ENCODE data around the gene RAB20. TPM values are rescaled to one million over a fixed set of nuclear protein-coding genes. Genes with fewer than 3 reads are reported as not detected.

Gene RAB20
- total RNA-seq, 4 donors from 2014 or later = 0.77 to 12.4 (median 9.1) TPM

DNA sequence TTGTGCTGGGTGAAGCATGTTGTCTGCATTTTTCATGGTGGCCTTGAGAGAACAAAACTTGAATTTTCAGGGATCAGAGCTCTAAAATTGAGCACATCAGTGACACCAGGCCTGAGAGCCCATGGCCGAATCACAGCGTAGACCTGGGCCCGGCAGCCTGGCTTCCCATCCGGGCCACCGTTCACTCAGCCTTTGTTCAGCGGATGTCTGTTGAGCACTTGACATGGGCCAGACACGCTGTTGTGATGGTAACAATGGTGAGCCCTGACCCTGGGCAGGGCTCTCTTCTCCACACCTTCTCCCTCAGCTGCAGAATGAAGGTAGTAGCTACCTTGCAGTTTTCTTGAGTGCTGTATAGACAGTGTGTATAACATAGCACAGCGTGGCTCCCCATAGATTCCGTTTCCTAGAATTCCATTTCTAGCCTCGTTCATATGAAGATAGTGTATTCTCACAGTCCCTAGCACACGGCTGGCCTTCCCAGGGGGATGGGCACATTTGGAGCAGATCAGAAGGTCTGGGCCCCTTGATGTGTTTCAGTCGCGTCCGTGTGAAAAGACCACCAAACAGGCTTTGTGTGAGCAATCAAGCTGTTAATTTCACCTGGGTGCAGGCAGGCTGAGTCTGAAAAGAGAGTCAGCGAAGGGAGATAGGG is 75.3 kb downstream of the RAB20 start:
- no peak for TF ChIP-seq POLR2A (IDR thresholded peaks at IDR 0.05)
- TF ChIP-seq, protein P1, sequence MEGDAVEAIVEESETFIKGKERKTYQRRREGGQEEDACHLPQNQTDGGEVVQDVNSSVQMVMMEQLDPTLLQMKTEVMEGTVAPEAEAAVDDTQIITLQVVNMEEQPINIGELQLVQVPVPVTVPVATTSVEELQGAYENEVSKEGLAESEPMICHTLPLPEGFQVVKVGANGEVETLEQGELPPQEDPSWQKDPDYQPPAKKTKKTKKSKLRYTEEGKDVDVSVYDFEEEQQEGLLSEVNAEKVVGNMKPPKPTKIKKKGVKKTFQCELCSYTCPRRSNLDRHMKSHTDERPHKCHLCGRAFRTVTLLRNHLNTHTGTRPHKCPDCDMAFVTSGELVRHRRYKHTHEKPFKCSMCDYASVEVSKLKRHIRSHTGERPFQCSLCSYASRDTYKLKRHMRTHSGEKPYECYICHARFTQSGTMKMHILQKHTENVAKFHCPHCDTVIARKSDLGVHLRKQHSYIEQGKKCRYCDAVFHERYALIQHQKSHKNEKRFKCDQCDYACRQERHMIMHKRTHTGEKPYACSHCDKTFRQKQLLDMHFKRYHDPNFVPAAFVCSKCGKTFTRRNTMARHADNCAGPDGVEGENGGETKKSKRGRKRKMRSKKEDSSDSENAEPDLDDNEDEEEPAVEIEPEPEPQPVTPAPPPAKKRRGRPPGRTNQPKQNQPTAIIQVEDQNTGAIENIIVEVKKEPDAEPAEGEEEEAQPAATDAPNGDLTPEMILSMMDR (IDR thresholded peaks at IDR 0.05) = no peak
- H3K27me3 ChIP-seq = no peaks in the 10 kb centered on the region
- H3K4me3 ChIP-seq = no peak overlapping the region
- H3K4me1 ChIP-seq = no peaks in the 10 kb centered on the region
- DNase-seq = no peak
- H3K36me3 ChIP-seq = no peaks in the 10 kb centered on the region
- H3K27ac ChIP-seq = no peak overlapping the region
- intact Hi-C loops (cut with DNase I; ENCODE audit: low total_unique reads) = no loop called here
- no peaks in the 10 kb centered on the region for H3K9me3 ChIP-seq

DNA sequence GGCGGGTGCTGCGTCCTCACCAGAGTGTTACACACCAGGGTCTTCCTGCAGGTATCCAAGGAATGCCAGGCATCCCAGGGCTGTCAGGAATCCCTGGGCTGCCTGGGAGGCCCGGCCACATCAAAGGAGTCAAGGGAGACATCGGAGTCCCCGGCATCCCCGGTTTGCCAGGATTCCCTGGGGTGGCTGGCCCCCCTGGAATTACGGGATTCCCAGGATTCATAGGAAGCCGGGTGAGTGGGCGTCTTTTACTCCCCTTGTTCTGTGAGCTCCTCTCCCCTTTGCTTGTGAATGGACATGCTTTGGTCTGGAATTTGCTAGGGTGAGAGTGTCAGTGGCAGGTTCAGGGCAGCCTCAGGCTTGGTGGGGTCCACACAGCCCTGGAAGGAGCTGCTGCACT is 75.9 kb downstream of the RAB20 start:
- no peak overlapping the region for H3K4me3 ChIP-seq
- intact Hi-C loops (cut with DNase I; ENCODE audit: low total_unique reads) = no loop called here
- H3K27me3 ChIP-seq = no peaks in the 10 kb centered on the region
- DNase-seq = no peak
- no peaks in the 10 kb centered on the region for H3K9me3 ChIP-seq
- TF ChIP-seq, protein P1 (IDR thresholded peaks at IDR 0.05) = no peak
- no peak for TF ChIP-seq POLR2A (IDR thresholded peaks at IDR 0.05)
- H3K27ac ChIP-seq = no peak overlapping the region
- no peaks in the 10 kb centered on the region for H3K4me1 ChIP-seq
- no peaks in the 10 kb centered on the region for H3K36me3 ChIP-seq

- TF ChIP-seq POLR2A (IDR thresholded peaks at IDR 0.05) = no peak
- TF ChIP-seq, protein P1 (IDR thresholded peaks at IDR 0.05) = no peak
- DNase-seq = no peak
- H3K36me3 ChIP-seq = no peaks in the 10 kb centered on the region
- H3K27ac ChIP-seq = no peak overlapping the region
- no peak overlapping the region for H3K4me3 ChIP-seq
- no peaks in the 10 kb centered on the region for H3K4me1 ChIP-seq
- H3K27me3 ChIP-seq = no peaks in the 10 kb centered on the region
- intact Hi-C loops (cut with DNase I; ENCODE audit: low total_unique reads) = no loop called here
- H3K9me3 ChIP-seq = no peaks in the 10 kb centered on the region
Measured at GRCh38 chr13:110484290-110485048, 77.1 kb downstream of the RAB20 start.

DNA sequence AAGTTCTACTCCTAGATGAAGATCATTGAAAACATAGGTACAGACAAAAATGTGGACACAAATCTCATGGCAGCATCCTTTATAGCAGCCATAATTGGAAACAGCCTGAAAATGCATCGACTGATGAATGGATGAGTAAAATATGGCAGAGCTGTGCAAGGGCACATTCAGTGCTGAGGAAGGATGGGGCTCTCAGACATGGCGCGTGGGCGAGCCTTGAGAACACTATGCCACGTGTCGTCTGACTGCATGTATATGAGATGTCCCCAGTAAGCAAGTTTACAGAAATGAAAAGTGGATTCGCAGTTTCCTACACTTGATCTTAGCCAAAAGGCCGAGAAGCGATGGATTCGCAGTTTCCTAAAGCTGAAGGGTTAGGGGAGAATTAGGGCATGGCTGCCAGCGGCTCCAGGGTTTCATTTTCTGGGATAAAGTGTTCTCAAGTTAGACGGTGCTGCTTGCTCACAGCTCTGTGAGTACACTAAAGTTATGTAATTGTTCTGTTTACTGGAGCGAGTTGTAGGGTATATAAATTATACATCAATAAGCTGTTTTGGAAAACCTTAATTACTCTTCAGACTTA is 78.0 kb downstream of the RAB20 start:
- Histone ChIP-seq H3K9me3 (no peaks in the 10 kb centered on the region), H3K27me3 (no peaks in the 10 kb centered on the region), H3K4me1 (no peaks in the 10 kb centered on the region), H3K4me3 (no peak overlapping the region), H3K36me3 (no peaks in the 10 kb centered on the region), H3K27ac (no peak overlapping the region)
- intact Hi-C loops (cut with DNase I; ENCODE audit: low total_unique reads) = no loop called here
- TF ChIP-seq, protein P1 (IDR thresholded peaks at IDR 0.05) = no peak
- TF ChIP-seq POLR2A (IDR thresholded peaks at IDR 0.05) = no peak
- no peak for DNase-seq

DNA sequence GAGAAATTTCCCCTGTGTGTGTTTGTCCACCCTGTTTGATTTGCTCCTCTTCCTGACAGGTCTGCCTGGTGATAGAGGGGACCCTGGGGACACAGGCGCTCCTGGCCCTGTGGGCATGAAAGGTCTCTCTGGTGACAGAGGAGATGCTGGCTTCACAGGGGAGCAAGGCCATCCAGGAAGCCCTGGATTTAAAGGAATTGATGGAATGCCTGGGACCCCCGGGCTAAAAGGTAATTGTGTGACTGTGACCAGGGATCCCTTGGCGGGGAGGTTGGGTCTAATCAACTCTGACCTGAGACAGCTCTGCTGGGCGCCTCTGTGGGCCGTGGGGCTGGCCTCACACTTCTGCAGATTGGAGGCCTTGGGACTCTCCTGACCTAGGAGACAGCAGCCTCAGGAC is 81.4 kb downstream of the RAB20 start:
- no peak for DNase-seq
- H3K4me1 ChIP-seq = no peaks in the 10 kb centered on the region
- intact Hi-C loops (cut with DNase I; ENCODE audit: low total_unique reads) = no loop called here
- no peaks in the 10 kb centered on the region for H3K9me3 ChIP-seq
- no peaks in the 10 kb centered on the region for H3K27me3 ChIP-seq
- H3K4me3 ChIP-seq = no peak overlapping the region
- TF ChIP-seq, protein P1 (IDR thresholded peaks at IDR 0.05) = no peak
- no peak for TF ChIP-seq POLR2A (IDR thresholded peaks at IDR 0.05)
- H3K27ac ChIP-seq = no peak overlapping the region
- H3K36me3 ChIP-seq = no peaks in the 10 kb centered on the region
